ENCODE data around the gene ANKLE1.

The ANKLE1 gene

GRCh38 chr19:17249887-17250548 lies 31.7 kb upstream of the ANKLE1 start:
- Histone ChIP-seq H3K27me3 (ENCODE audit: insufficient read depth, poor library complexity, severe bottlenecking) (no peaks in the 10 kb centered on the region), H3K27ac (replicated peaks) (no peak overlapping the region), H3K4me3 (replicated peaks; ENCODE audit: insufficient read depth, low read length) (no peak overlapping the region)
- no peak for DNase-seq (ENCODE audit: low read depth in 1 of 2, low spot score in 1 of 2)
- TF ChIP-seq, protein P1, sequence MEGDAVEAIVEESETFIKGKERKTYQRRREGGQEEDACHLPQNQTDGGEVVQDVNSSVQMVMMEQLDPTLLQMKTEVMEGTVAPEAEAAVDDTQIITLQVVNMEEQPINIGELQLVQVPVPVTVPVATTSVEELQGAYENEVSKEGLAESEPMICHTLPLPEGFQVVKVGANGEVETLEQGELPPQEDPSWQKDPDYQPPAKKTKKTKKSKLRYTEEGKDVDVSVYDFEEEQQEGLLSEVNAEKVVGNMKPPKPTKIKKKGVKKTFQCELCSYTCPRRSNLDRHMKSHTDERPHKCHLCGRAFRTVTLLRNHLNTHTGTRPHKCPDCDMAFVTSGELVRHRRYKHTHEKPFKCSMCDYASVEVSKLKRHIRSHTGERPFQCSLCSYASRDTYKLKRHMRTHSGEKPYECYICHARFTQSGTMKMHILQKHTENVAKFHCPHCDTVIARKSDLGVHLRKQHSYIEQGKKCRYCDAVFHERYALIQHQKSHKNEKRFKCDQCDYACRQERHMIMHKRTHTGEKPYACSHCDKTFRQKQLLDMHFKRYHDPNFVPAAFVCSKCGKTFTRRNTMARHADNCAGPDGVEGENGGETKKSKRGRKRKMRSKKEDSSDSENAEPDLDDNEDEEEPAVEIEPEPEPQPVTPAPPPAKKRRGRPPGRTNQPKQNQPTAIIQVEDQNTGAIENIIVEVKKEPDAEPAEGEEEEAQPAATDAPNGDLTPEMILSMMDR (IDR thresholded peaks at IDR 0.05; ENCODE audit: insufficient read depth, low read length): no peak
- no peak for TF ChIP-seq POLR2AphosphoS5 (IDR thresholded peaks at IDR 0.05; ENCODE audit: low read depth)
- TF ChIP-seq SPI1 (IDR thresholded peaks at IDR 0.05; ENCODE audit: borderline replicate concordance, low read depth): no peak
- TF ChIP-seq, protein P2, sequence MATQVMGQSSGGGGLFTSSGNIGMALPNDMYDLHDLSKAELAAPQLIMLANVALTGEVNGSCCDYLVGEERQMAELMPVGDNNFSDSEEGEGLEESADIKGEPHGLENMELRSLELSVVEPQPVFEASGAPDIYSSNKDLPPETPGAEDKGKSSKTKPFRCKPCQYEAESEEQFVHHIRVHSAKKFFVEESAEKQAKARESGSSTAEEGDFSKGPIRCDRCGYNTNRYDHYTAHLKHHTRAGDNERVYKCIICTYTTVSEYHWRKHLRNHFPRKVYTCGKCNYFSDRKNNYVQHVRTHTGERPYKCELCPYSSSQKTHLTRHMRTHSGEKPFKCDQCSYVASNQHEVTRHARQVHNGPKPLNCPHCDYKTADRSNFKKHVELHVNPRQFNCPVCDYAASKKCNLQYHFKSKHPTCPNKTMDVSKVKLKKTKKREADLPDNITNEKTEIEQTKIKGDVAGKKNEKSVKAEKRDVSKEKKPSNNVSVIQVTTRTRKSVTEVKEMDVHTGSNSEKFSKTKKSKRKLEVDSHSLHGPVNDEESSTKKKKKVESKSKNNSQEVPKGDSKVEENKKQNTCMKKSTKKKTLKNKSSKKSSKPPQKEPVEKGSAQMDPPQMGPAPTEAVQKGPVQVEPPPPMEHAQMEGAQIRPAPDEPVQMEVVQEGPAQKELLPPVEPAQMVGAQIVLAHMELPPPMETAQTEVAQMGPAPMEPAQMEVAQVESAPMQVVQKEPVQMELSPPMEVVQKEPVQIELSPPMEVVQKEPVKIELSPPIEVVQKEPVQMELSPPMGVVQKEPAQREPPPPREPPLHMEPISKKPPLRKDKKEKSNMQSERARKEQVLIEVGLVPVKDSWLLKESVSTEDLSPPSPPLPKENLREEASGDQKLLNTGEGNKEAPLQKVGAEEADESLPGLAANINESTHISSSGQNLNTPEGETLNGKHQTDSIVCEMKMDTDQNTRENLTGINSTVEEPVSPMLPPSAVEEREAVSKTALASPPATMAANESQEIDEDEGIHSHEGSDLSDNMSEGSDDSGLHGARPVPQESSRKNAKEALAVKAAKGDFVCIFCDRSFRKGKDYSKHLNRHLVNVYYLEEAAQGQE (IDR thresholded peaks at IDR 0.05; ENCODE audit: insufficient replicate concordance, low read depth): no peak
- no peak for TF ChIP-seq GABPA (IDR thresholded peaks at IDR 0.05; ENCODE audit: low read depth)

DNA sequence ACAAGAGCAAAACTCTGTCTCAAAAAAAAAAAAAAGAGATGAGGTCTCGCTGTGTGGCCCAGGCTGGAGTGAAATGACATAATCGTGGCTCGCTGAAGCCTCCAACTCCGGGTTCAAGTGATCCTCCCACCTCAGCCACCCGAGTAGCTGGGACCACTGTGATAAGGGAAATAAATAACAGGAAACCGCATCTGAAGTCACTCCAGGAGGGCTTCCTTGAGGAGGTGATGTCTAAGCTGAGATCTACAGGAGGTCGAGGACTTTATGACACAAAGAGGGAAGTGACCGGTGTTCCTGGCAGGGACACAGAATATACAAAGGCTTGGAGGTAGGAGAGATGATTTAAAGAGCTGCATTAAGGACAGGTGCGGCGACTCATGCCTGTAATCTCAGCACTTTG lies 27.1 kb upstream of the ANKLE1 start:
- Histone ChIP-seq H3K27me3 (ENCODE audit: insufficient read depth, poor library complexity, severe bottlenecking) (no peaks in the 10 kb centered on the region), H3K4me3 (replicated peaks; ENCODE audit: insufficient read depth, low read length) (no peak overlapping the region), H3K27ac (replicated peaks) (no peak overlapping the region)
- no peak for DNase-seq (ENCODE audit: low read depth in 1 of 2, low spot score in 1 of 2)
- TF ChIP-seq, protein P1 (IDR thresholded peaks at IDR 0.05; ENCODE audit: insufficient read depth, low read length): no peak
- TF ChIP-seq POLR2AphosphoS5 (IDR thresholded peaks at IDR 0.05; ENCODE audit: low read depth): no peak
- TF ChIP-seq SPI1 (IDR thresholded peaks at IDR 0.05; ENCODE audit: borderline replicate concordance, low read depth): no peak
- TF ChIP-seq, protein P2 (IDR thresholded peaks at IDR 0.05; ENCODE audit: insufficient replicate concordance, low read depth): no peak
- TF ChIP-seq GABPA (IDR thresholded peaks at IDR 0.05; ENCODE audit: low read depth): no peak

- TF ChIP-seq, protein P2 (IDR thresholded peaks at IDR 0.05; ENCODE audit: insufficient replicate concordance, low read depth): no peak
- TF ChIP-seq GABPA (IDR thresholded peaks at IDR 0.05; ENCODE audit: low read depth) (no peak), SPI1 (IDR thresholded peaks at IDR 0.05; ENCODE audit: borderline replicate concordance, low read depth) (no peak), POLR2AphosphoS5 (IDR thresholded peaks at IDR 0.05; ENCODE audit: low read depth) (no peak)
- TF ChIP-seq, protein P1 (IDR thresholded peaks at IDR 0.05; ENCODE audit: insufficient read depth, low read length): no peak
- no peak overlapping the region for H3K4me3 ChIP-seq (replicated peaks; ENCODE audit: insufficient read depth, low read length)
- no peaks in the 10 kb centered on the region for H3K27me3 ChIP-seq (ENCODE audit: insufficient read depth, poor library complexity, severe bottlenecking)
- DNase-seq (ENCODE audit: low read depth in 1 of 2, low spot score in 1 of 2): no peak
- H3K27ac ChIP-seq (replicated peaks): no peak overlapping the region
These were observed 26.5 kb upstream of the ANKLE1 start for GRCh38 chr19:17255150-17255621.
